Measurements from ENCODE around the gene TMOD3. TPM values are rescaled to one million over a fixed set of nuclear protein-coding genes. Genes with fewer than 3 reads are reported as not detected.

Gene TMOD3
- total RNA-seq, result 80.3 and 99.5 TPM in 2 replicates

DNA sequence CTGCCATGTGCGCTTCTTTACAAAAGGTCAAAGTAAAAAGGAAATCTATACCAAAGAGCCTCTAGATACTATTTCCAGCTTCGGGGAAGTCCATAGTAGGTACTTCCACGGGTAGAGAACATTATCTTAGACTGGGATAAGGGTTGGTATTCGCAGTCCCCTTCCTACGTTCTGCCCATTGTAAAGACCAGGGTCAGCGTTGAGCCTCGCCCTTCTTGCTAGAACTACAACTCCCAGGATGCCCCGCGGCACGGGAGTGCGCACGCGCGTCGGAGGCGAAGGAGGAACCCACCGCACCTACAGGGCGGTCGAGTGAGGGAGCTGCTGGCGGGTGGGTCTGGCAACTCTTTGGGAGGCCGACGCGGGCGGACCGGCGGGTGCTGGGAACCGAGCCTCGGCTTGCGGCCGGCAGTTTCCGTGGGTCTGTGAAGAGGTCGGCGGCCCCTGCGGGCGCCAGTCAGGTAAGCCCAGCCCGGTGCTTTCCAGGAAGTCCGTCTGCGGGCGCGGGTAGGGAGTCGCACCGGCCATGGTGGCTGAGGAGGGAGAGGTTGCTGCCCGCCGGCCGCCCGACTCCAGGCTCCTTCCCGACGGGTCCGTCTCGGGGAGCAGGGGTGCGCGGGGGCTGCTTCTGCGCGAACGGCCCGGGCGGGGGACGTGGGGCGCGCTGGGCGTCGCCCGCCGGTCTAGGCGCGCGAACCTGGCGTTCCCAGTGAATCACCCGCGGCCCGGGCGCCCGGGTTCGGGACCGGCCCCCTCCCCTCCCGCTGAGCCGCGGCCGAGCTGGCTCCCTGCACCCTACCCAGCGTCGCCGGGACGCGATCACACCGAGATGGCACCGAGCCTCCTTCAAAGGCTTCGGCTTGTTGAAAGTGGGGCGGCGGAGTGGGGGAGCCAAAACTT is at the start of gene TMOD3:
Gene TMOD3, plus strand, starts transcription at position 278 of the 900 bp plus-strand sequence. CDS start 33,232 bp downstream, outside the sequence.
- H3K4me3 ChIP-seq (ENCODE audit: low read depth, low read length), result peak within 1 kb of the TSS; percentile 70
- no peaks in the 10 kb centered on the region for H3K36me3 ChIP-seq (ENCODE audit: control insufficient read depth, insufficient read depth, low read length)
- TF ChIP-seq, protein P1, sequence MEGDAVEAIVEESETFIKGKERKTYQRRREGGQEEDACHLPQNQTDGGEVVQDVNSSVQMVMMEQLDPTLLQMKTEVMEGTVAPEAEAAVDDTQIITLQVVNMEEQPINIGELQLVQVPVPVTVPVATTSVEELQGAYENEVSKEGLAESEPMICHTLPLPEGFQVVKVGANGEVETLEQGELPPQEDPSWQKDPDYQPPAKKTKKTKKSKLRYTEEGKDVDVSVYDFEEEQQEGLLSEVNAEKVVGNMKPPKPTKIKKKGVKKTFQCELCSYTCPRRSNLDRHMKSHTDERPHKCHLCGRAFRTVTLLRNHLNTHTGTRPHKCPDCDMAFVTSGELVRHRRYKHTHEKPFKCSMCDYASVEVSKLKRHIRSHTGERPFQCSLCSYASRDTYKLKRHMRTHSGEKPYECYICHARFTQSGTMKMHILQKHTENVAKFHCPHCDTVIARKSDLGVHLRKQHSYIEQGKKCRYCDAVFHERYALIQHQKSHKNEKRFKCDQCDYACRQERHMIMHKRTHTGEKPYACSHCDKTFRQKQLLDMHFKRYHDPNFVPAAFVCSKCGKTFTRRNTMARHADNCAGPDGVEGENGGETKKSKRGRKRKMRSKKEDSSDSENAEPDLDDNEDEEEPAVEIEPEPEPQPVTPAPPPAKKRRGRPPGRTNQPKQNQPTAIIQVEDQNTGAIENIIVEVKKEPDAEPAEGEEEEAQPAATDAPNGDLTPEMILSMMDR (IDR thresholded peaks at IDR 0.05; ENCODE audit: insufficient read depth, low read length, severe bottlenecking), result no peak
- FAIRE-seq (no peak), DNase-seq (ENCODE audit: low read depth) (peak; percentile 81)
- H3K27me3 ChIP-seq (ENCODE audit: control insufficient read depth, insufficient read depth, low read length), result no peaks in the 10 kb centered on the region

DNA sequence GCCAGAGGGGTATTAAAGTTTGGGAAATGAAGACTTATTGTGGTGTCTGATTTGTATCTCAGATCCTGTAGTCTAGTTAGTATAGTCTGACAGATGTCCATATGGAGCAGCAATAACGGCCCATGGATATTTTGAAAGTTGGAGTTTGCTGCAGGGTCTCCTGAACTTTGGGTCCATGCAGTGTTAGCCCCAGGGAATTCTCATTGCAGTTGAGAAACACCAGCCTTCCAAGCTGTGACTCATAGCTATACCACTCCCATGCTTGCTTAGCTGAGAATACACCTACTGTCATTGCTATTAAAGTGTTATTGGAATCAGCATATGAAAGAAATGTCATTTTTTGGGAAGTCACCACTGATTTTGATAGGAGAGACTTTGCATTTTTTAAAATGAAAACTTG is 48.8 kb upstream of the TMOD3 start:
- Histone ChIP-seq H3K36me3 (ENCODE audit: control insufficient read depth, insufficient read depth, low read length) (no peaks in the 10 kb centered on the region), H3K27me3 (ENCODE audit: control insufficient read depth, insufficient read depth, low read length) (no peaks in the 10 kb centered on the region), H3K4me3 (ENCODE audit: low read depth, low read length) (no peak overlapping the region)
- FAIRE-seq (no peak), DNase-seq (ENCODE audit: low read depth) (peak; percentile 67)
- TF ChIP-seq, protein P1 (IDR thresholded peaks at IDR 0.05; ENCODE audit: insufficient read depth, low read length, severe bottlenecking), result no peak

DNA sequence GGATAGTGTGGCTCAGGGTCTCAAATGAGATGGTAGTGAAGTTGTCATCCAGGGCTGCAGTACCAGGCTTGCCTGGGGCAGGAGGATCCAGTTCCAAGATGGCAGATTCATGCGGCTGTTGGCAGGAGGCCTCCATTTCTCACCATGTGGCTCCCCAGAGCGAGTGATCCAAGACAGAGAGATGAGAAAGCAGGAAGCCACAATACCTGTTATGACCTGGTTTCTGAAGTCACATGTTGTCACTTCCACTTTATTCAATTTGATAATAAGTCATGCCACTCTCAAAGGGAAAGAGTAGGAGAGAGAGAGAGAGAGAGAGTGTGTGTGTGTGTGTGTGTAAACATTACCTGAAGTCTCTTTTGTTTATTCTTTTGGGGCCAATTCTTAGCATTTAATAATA is 47.9 kb upstream of the TMOD3 start:
- Histone ChIP-seq H3K27me3 (ENCODE audit: control insufficient read depth, insufficient read depth, low read length) (no peaks in the 10 kb centered on the region), H3K4me3 (ENCODE audit: low read depth, low read length) (no peak overlapping the region), H3K36me3 (ENCODE audit: control insufficient read depth, insufficient read depth, low read length) (no peaks in the 10 kb centered on the region)
- FAIRE-seq (no peak), DNase-seq (ENCODE audit: low read depth) (no peak)
- TF ChIP-seq, protein P1 (IDR thresholded peaks at IDR 0.05; ENCODE audit: insufficient read depth, low read length, severe bottlenecking), result no peak

DNA sequence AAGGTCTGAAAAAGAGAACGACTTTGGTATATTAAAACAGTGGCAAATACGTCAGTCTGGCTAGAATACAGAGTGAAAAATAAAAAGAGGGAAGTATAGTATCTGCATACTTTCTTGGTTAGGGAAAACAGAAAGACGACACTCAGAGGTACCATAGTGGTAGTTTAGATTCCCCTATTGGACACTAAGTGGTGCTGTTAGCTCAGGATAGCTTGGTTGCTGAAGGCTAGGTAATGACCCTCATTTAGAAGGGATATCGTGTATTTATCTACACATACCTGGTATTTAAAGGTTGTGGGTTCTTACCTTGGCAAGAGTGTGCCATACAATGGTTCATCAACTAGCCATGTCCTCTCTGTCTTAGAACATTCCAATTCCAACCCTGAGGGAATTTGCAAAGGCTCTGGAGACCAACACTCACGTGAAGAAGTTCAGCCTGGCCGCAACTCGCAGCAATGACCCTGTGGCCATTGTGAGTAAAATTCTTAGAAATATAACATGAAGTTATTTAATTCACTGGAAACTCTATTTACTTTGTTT is 47.0 kb upstream of the TMOD3 start:
- no peak for DNase-seq (ENCODE audit: low read depth)
- H3K36me3 ChIP-seq (ENCODE audit: control insufficient read depth, insufficient read depth, low read length), result no peaks in the 10 kb centered on the region

DNA sequence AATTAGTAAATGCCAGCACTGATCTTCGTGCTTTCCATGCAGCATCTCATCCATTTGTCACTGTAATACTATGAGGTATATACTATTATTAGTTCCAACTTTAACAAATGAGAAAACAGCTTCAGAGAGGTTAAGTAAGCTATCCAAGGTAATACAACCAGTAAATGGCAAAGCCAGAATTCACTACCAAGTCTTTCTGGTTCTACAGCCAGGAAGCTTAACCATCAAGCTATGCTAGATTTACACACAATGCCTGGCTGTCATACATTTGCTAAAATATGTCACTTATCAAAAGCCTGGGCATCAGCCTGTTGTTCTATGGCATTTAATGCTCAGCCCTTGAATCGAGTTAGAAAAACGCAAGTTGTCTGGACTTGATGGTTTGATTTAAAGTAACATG is 45.5 kb upstream of the TMOD3 start:
- H3K4me3 ChIP-seq (ENCODE audit: low read depth, low read length), result no peak overlapping the region
- FAIRE-seq, result no peak
- no peak for DNase-seq (ENCODE audit: low read depth)
- no peaks in the 10 kb centered on the region for H3K27me3 ChIP-seq (ENCODE audit: control insufficient read depth, insufficient read depth, low read length)
- no peaks in the 10 kb centered on the region for H3K36me3 ChIP-seq (ENCODE audit: control insufficient read depth, insufficient read depth, low read length)
- TF ChIP-seq, protein P1 (IDR thresholded peaks at IDR 0.05; ENCODE audit: insufficient read depth, low read length, severe bottlenecking), result no peak

More for the DNA sequence above, 47.0 kb upstream of the TMOD3 start:
- TF ChIP-seq, protein P1 (IDR thresholded peaks at IDR 0.05; ENCODE audit: insufficient read depth, low read length, severe bottlenecking), result peak; percentile 35
- Histone ChIP-seq H3K4me3 (ENCODE audit: low read depth, low read length) (no peak overlapping the region), H3K27me3 (ENCODE audit: control insufficient read depth, insufficient read depth, low read length) (no peaks in the 10 kb centered on the region)
- FAIRE-seq, result no peak
